Astrocyte of the spinal cord (primary cell): ENCODE results near the gene GRXCR2.

Experiments
- DNase-seq: peaks from one replicate; pipeline ENCODE4 v3.0.0; 2011; ENCODE audit warnings: low read depth, low spot score
- H3K4me3 ChIP-seq: 2 replicates; pipeline ENCODE4 v1.5.1; 2011; ENCODE audit warnings: low read depth, mild to moderate bottlenecking, low read length, moderate library complexity
- CTCF ChIP-seq: IDR thresholded peaks from 2 replicates; pipeline ENCODE4 v1.5.1; 2012; ENCODE audit warnings: low read depth, mild to moderate bottlenecking, low read length, inconsistent platforms
- in situ Hi-C: cut with HindIII; loops from 2 replicates; pipeline ENCODE4 v1.10.0; 2017; ENCODE audit warnings: low sequenced_read_pairs

GRXCR2 gene, protein sequence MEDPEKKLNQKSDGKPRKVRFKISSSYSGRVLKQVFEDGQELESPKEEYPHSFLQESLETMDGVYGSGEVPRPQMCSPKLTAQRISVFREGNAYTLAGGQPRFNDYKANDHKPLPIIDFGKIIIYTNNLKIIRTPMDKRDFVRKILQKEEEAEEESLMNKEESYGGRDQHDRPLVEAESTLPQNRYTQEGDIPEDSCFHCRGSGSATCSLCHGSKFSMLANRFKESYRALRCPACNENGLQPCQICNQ

GRCh38 chr5:145872914-145873313 lies at the start of gene GRXCR2:
GRXCR2 (minus strand) TSS chr5:145873014; CDS start chr5:145872968, 46 bp downstream.
- in situ Hi-C loops = no loop called here
- no peak for DNase-seq
- no peak for TF ChIP-seq CTCF
- H3K4me3 ChIP-seq = no peak within 1 kb of the TSS

GRCh38 chr5:145922059-145922458 lies 49.2 kb upstream of the GRXCR2 start:
- no peak for DNase-seq
- no peak overlapping the region for H3K4me3 ChIP-seq
- TF ChIP-seq CTCF = no peak
- in situ Hi-C loops = no loop called here

GRCh38 chr5:145921211-145921610 lies 48.4 kb upstream of the GRXCR2 start:
- DNase-seq = no peak
- no peak overlapping the region for H3K4me3 ChIP-seq
- in situ Hi-C loops = no loop called here
- TF ChIP-seq CTCF = no peak

GRCh38 chr5:145920542-145921210 lies 47.9 kb upstream of the GRXCR2 start:
- DNase-seq = no peak
- in situ Hi-C loops = no loop called here
- H3K4me3 ChIP-seq = no peak overlapping the region
- no peak for TF ChIP-seq CTCF

DNA sequence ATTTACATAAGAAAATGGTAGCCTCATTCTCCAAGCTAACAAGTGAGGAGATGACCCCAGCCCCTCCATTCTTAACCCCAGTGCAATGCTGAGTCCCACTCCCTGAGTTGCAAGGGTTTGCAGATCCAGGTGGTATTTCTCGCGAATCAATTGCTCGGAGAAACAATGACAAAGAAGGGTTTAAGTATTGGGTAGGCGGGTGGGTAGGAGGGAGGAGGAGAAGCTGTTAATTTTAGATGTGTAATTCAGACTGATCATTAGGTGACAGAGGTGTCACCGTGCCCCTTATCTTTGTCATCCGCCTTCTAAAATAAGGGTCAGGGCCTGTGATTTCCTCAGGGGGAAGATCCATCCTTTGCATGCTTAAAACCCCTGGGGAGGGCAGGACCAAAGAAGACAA lies 46.6 kb upstream of the GRXCR2 start:
- in situ Hi-C loops = no loop called here
- no peak for TF ChIP-seq CTCF
- no peak overlapping the region for H3K4me3 ChIP-seq
- DNase-seq = no peak

DNA sequence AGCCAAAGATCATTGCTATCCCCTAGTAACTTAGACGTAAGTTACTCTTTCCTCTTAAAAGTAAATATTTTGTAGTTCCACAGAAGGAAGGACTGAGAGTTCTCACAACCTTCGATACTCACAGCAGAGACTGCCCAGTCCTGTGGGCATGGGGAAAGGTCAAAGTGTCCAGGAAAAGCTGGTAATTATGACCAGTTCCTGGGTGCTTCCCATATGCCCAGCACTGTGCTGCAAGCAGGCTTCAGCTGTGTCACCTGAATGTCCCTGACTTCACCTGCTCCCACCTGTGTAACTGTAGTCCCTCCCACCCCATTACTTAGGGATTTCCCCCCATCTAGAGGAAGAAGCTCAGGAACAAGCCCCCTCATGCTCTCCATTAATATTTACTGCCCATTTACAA lies 45.6 kb upstream of the GRXCR2 start:
- H3K4me3 ChIP-seq = no peak overlapping the region
- TF ChIP-seq CTCF = no peak
- no peak for DNase-seq
- in situ Hi-C loops = no loop called here
